BJ (cell line): ENCODE measurements around the gene PRKD2. TPM values are rescaled to one million over a fixed set of nuclear protein-coding genes. Genes with fewer than 3 reads are reported as not detected.

Experiments used
- CTCF ChIA-PET: fragments of 350-600 bp; formaldehyde crosslinking; extraction: SDS; loops from one replicate; lab custom pipeline; 2021; ENCODE audit warnings: antibody characterized with exemption, inconsistent platforms; lab: Yijun Ruan, JAX
- POLR2A ChIA-PET: fragments of 300-600 bp; sonication (Branson Sonifier 250); formaldehyde crosslinking; extraction: SDS; loops from one replicate; lab custom pipeline; 2021; ENCODE audit warnings: antibody characterized with exemption; lab: Charles Lee
- DNase-seq: peaks from one replicate; pipeline ENCODE4 v3.0.0-alpha.2; 2011; ENCODE audit warnings: low read depth
- H3K27me3 ChIP-seq: 2 replicates; pipeline ENCODE4 v1.6.0; 2011; ENCODE audit warnings: low read length; ENCODE audit not compliant: control insufficient read depth, insufficient read depth
- H3K36me3 ChIP-seq: 2 replicates; pipeline ENCODE4 v1.5.1; 2011; ENCODE audit warnings: low read length; ENCODE audit not compliant: control insufficient read depth, insufficient read depth
- H3K4me3 ChIP-seq: 2 replicates; pipeline ENCODE4 v1.5.1; 2011; ENCODE audit warnings: low read depth, mild to moderate bottlenecking, control low read depth, low read length
- CTCF ChIP-seq: IDR thresholded peaks from 2 replicates; pipeline ENCODE4 v1.5.1; 2011; ENCODE audit warnings: low read depth, mild to moderate bottlenecking, control low read depth, inconsistent platforms, low read length, moderate library complexity; ENCODE audit not compliant: insufficient read depth
- polyA plus RNA-seq: library from polyadenylated mRNA; depleted of rRNA; stranded (reverse); fragments of >200 nt; gene quantifications from 2 replicates; pipeline ENCODE4 v1.2.3, GENCODE V29; 2011

Gene PRKD2
- polyA plus RNA-seq, 1 experiment: 19.4 TPM

GRCh38 chr19:46710687-46711086 lies 6.2 kb downstream of the PRKD2 start:
- Histone ChIP-seq H3K4me3 (no peak overlapping the region), H3K36me3 (peaks cover 11% of the 10 kb centered on the region), H3K27me3 (no peaks in the 10 kb centered on the region)
- no peak for TF ChIP-seq CTCF
- ChIA-PET CTCF (interaction anchor here (1.1 kb wide), 1 partner anchor 8 kb away, joined by 4 read pairs; no protein-coding TSS in a partner anchor), POLR2A (no interaction called here)
- no peak for DNase-seq

- DNase-seq: no peak
- H3K4me3 ChIP-seq: no peak overlapping the region
- H3K27me3 ChIP-seq: no peaks in the 10 kb centered on the region
- POLR2A ChIA-PET: no interaction called here
- TF ChIP-seq CTCF: peak; percentile 93
- peaks cover 18% of the 10 kb centered on the region for H3K36me3 ChIP-seq
- CTCF ChIA-PET: interaction anchor here (0.6 to 3.9 kb wide), 25 partner anchors 9 to 486 kb away, joined by 3 to 60 read pairs (median 5); partner anchors contain the start of genes DACT3 and PTGIR
These were observed 12.4 kb downstream of the PRKD2 start for GRCh38 chr19:46704379-46705076.

GRCh38 chr19:46700704-46701103 lies 16.2 kb downstream of the PRKD2 start:
- Histone ChIP-seq H3K27me3 (no peaks in the 10 kb centered on the region), H3K4me3 (no peak overlapping the region), H3K36me3 (peaks cover 25% of the 10 kb centered on the region)
- no peak for TF ChIP-seq CTCF
- DNase-seq: no peak
- ChIA-PET CTCF (no interaction called here), POLR2A (no interaction called here)

GRCh38 chr19:46698395-46699321 lies 18.3 kb downstream of the PRKD2 start:
- Histone ChIP-seq H3K4me3 (no peak overlapping the region), H3K27me3 (no peaks in the 10 kb centered on the region), H3K36me3 (peaks cover 24% of the 10 kb centered on the region)
- POLR2A ChIA-PET: no interaction called here
- CTCF ChIA-PET: interaction anchor here (0.6 to 1.3 kb wide), 2 partner anchors 37 to 1653 kb away, joined by 3 read pairs; partner anchors contain the start of gene DACT3
- TF ChIP-seq CTCF: no peak
- no peak for DNase-seq
